Left lung (tissue), 10 donors: ENCODE data around the gene LDLRAD2. TPM values are rescaled to one million over a fixed set of nuclear protein-coding genes. Genes with fewer than 3 reads are reported as not detected.

Source experiments
- ATAC-seq: fragments of 200-7000 bp; cut with Tn5 transposase; one replicate; pipeline ENCODE4 v1.9.1; 2020; ENCODE audit warnings: moderate library complexity
- DNase-seq, 4 donors: peaks; one replicate each; pipeline ENCODE4 v3.0.0-alpha.2; 2013 to 2020
- H3K27ac ChIP-seq, 2 donors: fragments of 200-600 bp; sonication (generic) in 1 of 2; one replicate each; pipeline versions ENCODE4 v1.5.0 to v1.8.0; 2020 to 2021
- H3K27me3 ChIP-seq, 2 donors: fragments of 200-600 bp; sonication (generic) in 1 of 2; one replicate each; pipeline versions ENCODE4 v1.5.0 to v1.8.0; 2020 to 2021
- H3K36me3 ChIP-seq, 2 donors: fragments of 200-600 bp; sonication (generic) in 1 of 2; one replicate each; pipeline versions ENCODE4 v1.5.0 to v1.8.0; 2020 to 2021
- H3K4me1 ChIP-seq, 2 donors: fragments of 200-600 bp; one replicate each; pipeline ENCODE4 v1.8.0; 2021
- H3K4me3 ChIP-seq, 2 donors: fragments of 200-600 bp; sonication (generic) in 1 of 2; one replicate each; pipeline versions ENCODE4 v1.5.0 to v1.8.0; 2020 to 2021; ENCODE audit warnings: mild to moderate bottlenecking in 1 of 2
- H3K9me3 ChIP-seq, 2 donors: fragments of 200-600 bp; sonication (generic) in 1 of 2; one replicate each; pipeline versions ENCODE4 v1.5.0 to v1.8.0; 2020 to 2021
- intact Hi-C, 2 donors: fragments of 100-400 bp; cut with DNase I; formaldehyde crosslinking; loops; one replicate each; pipeline versions ENCODE4 v1.11.2 to v1.14.2; 2022
- polyA plus RNA-seq, 6 donors: library from polyadenylated mRNA; unstranded; fragments of 120-200 nt; gene quantifications; one replicate each; pipeline ENCODE4 v1.2.1, GENCODE V29; 2013; ENCODE audit not compliant: insufficient read length in 6 of 6
- total RNA-seq, 2 donors: library from RNA; stranded (reverse); fragmentation: NEBNext Ultra II Directional; extraction: Animal tissue kit (Norgen Biotek cat#: 25700); gene quantifications; one replicate each; pipeline ENCODE4 v1.2.1, GENCODE V29; 2021
- TF ChIP-seq, protein P1 (sequence below), 2 donors: fragments of 200-600 bp; sonication (generic) in 1 of 2; IDR thresholded peaks; one replicate each; pipeline versions ENCODE4 v1.5.0 to v1.8.0; 2021; ENCODE audit warnings: antibody characterized with exemption in 2 of 2
- donor health status: DM: no; HTN: yes; CAD: no.
- donor health status: DM: no; HTN: no; CAD: no.

Gene LDLRAD2
- total and polyA plus RNA-seq, 8 donors: 0.10 to 5.9 (median 5.1) TPM

DNA sequence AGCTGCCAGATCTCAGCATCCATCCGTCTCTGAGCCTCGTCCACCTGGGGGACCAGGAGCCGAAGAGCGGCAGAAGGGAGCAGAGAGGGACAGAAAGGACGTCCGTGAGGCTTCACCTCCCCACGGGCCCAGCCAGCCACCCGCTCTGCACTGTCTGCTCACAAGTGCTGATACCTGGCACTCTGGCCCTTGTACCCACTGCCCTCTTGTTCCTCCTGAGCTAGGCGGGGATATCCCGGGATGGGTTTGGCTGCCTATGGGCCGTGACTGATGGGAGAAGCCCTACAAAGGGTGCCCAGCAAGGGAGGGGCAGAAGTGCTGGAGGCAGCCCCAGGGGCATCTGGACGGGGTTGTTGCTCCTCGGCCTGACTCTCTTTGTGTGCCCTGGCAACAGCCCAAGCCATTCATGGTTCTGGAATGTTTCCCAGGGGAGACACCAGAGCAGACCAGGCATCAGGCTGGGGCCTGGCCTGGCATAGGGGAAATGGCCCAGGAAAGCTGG, 57.6 kb downstream of the LDLRAD2 start:
- Histone ChIP-seq H3K9me3 (no peaks in the 10 kb centered on the region), H3K4me1 (peaks cover 0 to 5% of the 10 kb centered on the region in 2 donors), H3K36me3 (peaks cover 0 to 55% of the 10 kb centered on the region in 2 donors), H3K4me3 (no peak overlapping the region), H3K27me3 (no peaks in the 10 kb centered on the region), H3K27ac (peak overlapping the region in 1 of 2 donors; percentile 25)
- peak; percentile 72 for ATAC-seq
- TF ChIP-seq, protein P1, sequence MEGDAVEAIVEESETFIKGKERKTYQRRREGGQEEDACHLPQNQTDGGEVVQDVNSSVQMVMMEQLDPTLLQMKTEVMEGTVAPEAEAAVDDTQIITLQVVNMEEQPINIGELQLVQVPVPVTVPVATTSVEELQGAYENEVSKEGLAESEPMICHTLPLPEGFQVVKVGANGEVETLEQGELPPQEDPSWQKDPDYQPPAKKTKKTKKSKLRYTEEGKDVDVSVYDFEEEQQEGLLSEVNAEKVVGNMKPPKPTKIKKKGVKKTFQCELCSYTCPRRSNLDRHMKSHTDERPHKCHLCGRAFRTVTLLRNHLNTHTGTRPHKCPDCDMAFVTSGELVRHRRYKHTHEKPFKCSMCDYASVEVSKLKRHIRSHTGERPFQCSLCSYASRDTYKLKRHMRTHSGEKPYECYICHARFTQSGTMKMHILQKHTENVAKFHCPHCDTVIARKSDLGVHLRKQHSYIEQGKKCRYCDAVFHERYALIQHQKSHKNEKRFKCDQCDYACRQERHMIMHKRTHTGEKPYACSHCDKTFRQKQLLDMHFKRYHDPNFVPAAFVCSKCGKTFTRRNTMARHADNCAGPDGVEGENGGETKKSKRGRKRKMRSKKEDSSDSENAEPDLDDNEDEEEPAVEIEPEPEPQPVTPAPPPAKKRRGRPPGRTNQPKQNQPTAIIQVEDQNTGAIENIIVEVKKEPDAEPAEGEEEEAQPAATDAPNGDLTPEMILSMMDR (IDR thresholded peaks at IDR 0.05): no peak
- DNase-seq: peak in 3 of 4 donors; percentile 13 to 72 (median 53)
- intact Hi-C loops: no loop called here

DNA sequence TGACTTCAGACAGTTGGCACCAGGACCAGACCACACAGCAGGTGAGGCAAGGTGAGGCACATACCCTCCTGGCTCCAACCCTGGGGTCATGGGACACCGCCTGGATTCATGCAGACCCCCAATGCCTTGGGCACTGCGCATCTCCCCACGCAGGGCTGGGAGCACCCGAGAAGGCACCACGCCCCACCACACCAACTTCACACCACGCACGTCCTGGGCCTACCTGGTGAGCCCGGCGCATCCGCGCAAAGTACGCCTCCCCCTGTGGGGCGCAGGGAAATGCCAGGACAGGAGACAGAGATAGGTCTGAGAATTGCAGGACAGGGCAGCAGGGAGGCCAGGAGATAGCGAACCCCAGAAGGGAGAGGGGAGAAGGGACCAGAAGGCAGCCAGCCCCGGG, 58.5 kb downstream of the LDLRAD2 start:
- H3K4me3 ChIP-seq: no peak overlapping the region
- H3K27me3 ChIP-seq: no peaks in the 10 kb centered on the region
- DNase-seq: peak in 1 of 4 donors; percentile 73
- no peak for ATAC-seq
- intact Hi-C loops: no loop called here
- no peak overlapping the region for H3K27ac ChIP-seq
- peaks cover 0 to 55% of the 10 kb centered on the region in 2 donors for H3K36me3 ChIP-seq
- TF ChIP-seq, protein P1 (IDR thresholded peaks at IDR 0.05): no peak
- H3K9me3 ChIP-seq: no peaks in the 10 kb centered on the region
- H3K4me1 ChIP-seq: peaks cover 0 to 5% of the 10 kb centered on the region in 2 donors

DNA sequence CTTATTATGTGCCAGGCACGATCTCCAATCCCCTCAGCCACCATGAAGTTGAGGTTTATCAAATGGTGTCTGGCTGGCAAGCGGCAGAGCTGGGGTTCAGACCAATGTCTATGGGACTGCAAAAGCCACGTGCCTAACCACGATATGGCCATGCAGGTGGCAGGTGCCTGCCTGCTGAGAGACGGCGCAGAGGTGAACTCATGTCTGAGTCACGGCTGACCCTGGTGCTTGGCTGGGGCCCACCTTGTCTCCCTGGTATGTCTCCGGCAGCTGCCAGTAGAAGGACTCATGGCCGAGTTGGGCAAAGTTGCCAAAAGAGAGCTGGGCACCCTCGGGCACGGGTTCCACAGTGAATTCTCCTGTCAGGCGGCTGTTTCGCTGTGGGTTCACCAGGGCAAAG, 59.9 kb downstream of the LDLRAD2 start:
- ATAC-seq (no peak), DNase-seq (peak in 1 of 4 donors; percentile 62)
- intact Hi-C loops: no loop called here
- TF ChIP-seq, protein P1 (IDR thresholded peaks at IDR 0.05): no peak
- no peaks in the 10 kb centered on the region for H3K27me3 ChIP-seq
- H3K4me1 ChIP-seq: peaks cover 0 to 5% of the 10 kb centered on the region in 2 donors
- no peak overlapping the region for H3K4me3 ChIP-seq
- no peak overlapping the region for H3K27ac ChIP-seq
- H3K9me3 ChIP-seq: no peaks in the 10 kb centered on the region
- H3K36me3 ChIP-seq: peaks cover 0 to 64% of the 10 kb centered on the region in 2 donors

DNA sequence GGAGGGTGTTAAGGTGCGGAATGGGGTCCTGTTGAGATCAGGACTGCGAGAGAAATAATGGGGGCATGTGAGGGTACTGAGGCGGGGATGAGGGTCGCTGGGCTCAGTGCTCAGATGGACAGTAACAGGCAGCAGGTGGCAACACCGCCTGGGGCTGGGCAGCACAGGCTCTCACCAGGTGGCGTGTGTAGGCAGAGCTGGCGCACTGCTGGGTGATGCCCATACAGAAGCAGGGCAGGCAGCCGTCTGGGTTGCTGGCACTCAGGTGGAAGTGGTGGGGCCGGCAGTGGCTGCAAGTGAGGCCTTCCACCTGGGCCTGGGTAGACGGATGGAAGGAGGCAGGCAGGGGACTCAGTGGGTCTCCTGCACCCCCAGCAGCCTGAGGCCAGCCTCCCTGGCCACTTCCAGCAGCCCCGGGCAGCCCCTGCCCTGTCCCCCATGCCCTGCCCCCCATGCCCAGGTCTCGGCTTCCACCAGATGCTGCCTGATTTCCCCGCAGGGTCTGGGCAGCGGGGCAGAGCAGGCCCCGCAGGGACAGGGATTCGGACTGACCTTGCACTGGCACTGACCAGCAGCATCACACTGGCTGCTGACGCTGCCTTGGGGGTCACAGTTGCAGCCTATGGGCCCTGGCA, 60.5 kb downstream of the LDLRAD2 start:
- DNase-seq (peak in 1 of 4 donors; percentile 62), ATAC-seq (no peak)
- no peak overlapping the region for H3K4me3 ChIP-seq
- H3K27ac ChIP-seq: no peak overlapping the region
- peaks cover 0 to 5% of the 10 kb centered on the region in 2 donors for H3K4me1 ChIP-seq
- intact Hi-C loops: no loop called here
- H3K36me3 ChIP-seq: peaks cover 0 to 67% of the 10 kb centered on the region in 2 donors
- TF ChIP-seq, protein P1 (IDR thresholded peaks at IDR 0.05): no peak
- no peaks in the 10 kb centered on the region for H3K27me3 ChIP-seq
- H3K9me3 ChIP-seq: no peaks in the 10 kb centered on the region

DNA sequence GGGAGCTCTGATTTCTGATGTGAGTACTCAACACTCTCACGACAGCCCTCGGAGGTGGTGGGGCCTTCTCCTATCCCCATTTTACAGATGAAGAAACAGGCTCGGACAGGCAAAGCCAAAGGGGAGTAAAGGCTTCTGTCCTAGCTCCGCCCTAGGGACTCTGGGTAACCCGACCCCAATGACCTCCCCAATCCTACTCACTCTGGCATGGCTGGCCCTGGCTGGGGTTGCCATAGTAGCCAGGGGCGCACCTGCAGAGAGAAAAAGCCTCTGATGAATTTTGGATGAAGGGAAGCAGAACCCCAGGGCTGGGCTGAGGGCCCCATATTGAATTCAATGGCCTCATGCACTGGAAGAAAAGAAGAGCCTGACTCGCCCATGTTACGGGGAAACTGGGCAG, 61.1 kb downstream of the LDLRAD2 start:
- Histone ChIP-seq H3K9me3 (no peaks in the 10 kb centered on the region), H3K36me3 (peaks cover 0 to 73% of the 10 kb centered on the region in 2 donors), H3K4me1 (peaks cover 0 to 5% of the 10 kb centered on the region in 2 donors), H3K4me3 (no peak overlapping the region), H3K27me3 (no peaks in the 10 kb centered on the region), H3K27ac (no peak overlapping the region)
- no peak for ATAC-seq
- intact Hi-C loops: no loop called here
- DNase-seq: no peak
- TF ChIP-seq, protein P1 (IDR thresholded peaks at IDR 0.05): no peak
